Activated CD8-positive, alpha-beta memory T cell treated with anti-CD3 and anti-CD28 coated beads, Interleukin-2, amount 50 U/mL, for 1 hour (primary cell): ENCODE results near the gene CCDC82.
"Not testable (repeated sequence)": the region's sequence is repeated elsewhere in the genome, so short reads cannot be mapped to it uniquely, and the experiment has no call there.

ENCODE experiments used
- DNase-seq: peaks from one replicate; pipeline ENCODE4 v3.0.0-alpha.2; 2020; ENCODE audit errors: extremely low read depth

Gene CCDC82

DNA sequence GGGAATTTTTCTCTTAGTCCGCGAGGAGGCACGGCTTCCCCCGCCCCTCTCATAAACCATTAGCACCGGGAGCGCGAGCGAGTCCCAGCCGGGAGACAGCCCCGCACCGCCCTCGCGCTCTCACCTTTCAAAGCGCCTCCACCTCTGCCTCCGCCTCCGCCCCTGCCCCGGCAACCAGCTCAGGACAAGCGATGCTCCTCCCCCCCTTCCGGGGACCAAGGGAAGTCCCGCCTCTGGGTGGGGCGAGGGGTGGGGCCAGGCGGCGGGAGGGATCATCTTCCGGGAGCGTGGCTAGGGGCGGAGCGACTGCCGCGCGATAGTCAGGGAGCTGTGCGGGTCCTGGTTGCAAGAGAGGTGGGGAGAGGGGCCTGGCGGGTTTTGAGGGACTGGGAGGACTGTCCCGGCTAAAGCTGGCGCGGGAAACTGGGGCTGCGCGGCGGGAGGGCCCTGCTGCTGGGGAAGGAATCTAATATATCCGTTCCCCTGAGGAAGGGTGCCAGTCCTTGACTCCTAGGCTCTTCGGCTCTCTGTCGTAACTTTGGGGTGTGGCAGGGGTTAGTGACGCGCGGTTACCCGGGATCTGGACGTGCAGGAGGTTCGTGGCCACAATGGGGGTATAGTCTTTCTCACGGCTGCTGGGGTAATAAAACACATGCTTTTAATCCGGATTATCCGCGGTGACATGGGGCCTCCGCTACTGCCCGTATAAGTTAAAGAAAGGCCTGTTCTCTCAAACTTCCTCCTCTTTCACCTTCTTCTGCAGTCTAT, at the start of gene CCDC82, which contains the start of gene JRKL:
Gene CCDC82 (minus strand): TSS at position 193 of the 768 bp plus-strand sequence. CDS start 5,165 bp downstream, outside the sequence.
Gene JRKL (plus strand): TSS at position 294 of the 768 bp plus-strand sequence. CDS start 637 bp downstream, outside the sequence.
- DNase-seq = peak; percentile 91

- not testable (repeated sequence) for DNase-seq
These were observed 42.9 kb upstream of the CCDC82 start for GRCh38 chr11:96432654-96433053.

DNA sequence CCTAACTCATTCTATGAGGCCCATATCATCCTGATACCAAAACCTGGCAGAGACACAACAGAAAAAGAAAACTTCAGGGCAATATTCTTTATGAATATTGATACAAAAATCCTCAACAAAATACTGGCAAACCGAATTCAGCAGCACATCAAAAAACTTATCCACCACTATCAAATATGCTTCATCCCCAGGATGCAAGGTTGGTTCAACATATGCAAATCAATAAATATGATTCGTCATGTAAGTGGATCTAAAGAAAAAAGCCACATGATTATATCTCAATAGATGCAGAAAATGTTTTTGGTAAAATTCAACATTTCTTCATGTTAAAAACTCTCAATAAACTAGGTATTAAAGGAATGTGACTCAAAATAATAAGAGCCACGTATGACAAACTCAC, 41.0 kb upstream of the CCDC82 start:
- no peak for DNase-seq

DNA sequence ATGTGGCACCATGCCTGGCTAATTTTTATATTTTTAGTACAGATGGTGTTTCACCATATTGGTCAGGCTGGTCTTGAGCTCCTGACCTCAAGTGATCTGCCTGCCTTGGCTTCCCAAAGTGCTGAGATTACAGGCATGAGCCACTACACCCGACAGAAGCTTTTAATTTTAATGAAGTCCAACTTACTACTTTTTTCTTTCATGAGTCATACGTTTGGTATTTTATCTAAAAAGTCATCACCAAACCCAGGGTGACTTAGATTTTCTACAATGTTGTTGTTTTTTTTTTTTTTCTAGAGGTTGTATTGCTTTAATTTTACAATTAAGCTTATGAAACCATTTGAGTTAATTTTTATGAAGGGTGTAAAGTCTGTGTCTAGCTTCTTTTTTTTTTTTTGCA, 35.0 kb upstream of the CCDC82 start:
- no peak for DNase-seq

GRCh38 chr11:96413408-96413807, 23.7 kb upstream of the CCDC82 start:
- DNase-seq = no peak

DNA sequence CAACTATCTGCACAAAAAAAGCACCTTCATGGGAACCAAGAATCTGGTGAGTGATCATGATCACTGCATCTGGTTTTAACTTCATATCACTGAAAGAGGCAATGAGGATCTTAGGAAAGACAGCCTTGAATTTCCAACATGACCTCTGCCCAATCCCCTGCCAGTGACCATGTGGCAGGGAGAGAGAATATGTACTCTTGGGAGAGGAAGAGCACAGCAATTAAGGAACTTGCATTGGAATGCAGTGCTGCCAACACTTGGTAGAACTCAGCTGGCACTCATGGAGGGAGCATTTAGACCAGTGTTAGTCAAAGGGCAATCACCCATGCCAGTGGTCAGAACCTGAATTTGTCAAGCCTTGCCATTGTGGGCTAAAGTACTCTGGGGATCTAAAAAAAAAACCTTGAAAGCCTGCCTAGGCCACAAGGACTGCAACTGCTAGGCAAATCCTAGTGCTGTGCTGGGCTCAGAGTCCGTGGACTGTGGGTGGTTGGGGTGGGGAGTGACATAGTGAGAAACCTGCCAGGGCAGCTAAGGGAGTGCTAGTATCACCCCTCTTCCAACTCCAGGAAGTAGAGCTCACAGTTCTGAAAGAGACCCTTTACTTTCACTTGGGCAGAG, 23.2 kb upstream of the CCDC82 start:
- DNase-seq = no peak

DNA sequence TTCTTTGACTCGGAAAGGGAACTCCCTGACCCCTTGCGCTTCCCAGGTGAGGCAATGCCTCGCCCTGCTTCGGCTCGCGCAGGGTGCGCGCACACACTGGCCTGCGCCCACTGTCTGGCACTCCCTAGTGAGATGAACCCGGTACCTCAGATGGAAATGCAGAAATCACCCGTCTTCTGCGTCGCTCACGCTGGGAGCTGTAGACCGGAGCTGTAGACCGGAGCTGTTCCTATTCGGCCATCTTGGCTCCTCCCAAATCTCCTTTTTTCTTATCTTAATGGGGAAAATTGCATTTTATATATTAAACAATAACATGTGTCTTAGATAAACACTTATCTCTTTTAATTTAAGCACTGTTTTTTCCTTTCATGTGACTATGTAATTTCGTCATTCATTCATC, 21.7 kb upstream of the CCDC82 start:
- DNase-seq = not testable (repeated sequence)

DNA sequence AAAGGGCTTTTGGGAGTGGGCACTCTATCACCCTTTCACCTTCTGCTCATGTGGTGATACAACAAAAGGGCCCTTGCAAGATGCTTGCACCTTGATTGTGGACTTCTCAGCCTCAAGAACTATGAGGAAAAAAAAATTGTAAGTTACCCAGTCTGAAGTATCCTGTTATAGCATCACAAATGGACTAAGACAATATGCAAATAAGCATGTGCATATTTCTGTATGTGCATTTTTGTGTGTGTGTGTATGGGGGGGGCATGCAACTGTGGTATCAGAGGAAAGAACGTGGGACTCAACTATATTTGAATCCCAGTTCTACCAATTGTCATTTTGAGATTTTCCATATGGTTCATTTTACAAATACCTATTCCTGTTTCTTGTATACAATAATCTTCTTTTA, 11.0 kb upstream of the CCDC82 start:
- DNase-seq = no peak

DNA sequence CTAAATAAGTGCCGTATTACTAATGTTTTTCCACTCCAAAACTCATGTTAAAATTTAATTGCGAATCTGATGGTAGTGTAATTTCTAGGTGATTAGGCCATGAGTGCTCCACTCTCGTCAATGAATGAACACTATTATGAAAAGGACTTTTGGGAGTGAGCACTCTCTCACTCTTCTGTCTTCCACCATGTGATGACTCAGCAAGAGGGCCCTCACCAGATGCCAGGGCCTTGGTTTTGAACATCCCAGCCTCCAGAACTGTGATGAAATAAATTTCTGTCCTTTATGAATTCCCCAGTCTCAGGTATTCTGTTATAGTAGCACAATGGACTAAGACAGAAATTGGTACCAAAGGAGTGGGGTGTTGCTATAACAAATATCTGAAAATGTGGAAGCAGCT, 8.2 kb upstream of the CCDC82 start:
- DNase-seq = no peak

- DNase-seq = no peak
These were observed 6.9 kb upstream of the CCDC82 start for GRCh38 chr11:96396637-96397036.

DNA sequence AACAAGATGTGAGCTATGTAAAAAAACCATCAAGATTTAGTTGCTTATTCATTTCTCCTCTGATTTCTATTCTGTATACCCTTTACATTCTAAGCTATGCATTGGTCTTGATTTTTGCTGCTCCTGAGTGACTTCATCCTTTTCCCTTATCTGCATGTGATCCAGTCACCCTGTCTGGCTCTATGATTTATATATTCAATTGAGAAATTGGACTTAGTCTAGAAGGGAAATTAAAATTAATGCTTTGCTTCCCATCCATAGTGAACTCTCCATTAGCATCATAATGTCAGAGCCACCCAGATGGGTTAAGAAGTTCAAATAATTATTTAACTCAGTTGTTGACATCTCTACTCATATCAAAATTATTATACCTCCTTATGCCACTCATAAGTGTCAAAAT, 5.1 kb upstream of the CCDC82 start:
- DNase-seq = no peak

- no peak for DNase-seq
These were observed 4.1 kb upstream of the CCDC82 start for GRCh38 chr11:96393753-96394348.

GRCh38 chr11:96391698-96392307, 2.1 kb upstream of the CCDC82 start:
- no peak for DNase-seq

DNA sequence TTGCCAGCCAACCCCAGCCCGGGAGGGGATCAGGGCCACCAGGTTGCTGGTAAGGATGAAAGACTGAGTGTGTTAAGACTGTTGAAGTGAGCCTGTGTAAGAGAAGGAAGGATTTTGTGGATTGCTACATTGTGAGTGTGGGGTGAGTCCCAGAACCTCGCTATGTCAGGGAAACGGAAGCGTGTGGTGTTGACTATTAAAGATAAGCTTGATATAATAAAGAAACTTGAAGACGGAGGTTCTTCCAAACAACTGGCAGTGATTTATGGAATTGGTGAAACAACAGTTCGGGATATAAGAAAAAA, 728 bp upstream of the CCDC82 start:
- DNase-seq = no peak

- DNase-seq = no peak
These were observed 607 bp downstream of the CCDC82 start for GRCh38 chr11:96388891-96389719.

DNA sequence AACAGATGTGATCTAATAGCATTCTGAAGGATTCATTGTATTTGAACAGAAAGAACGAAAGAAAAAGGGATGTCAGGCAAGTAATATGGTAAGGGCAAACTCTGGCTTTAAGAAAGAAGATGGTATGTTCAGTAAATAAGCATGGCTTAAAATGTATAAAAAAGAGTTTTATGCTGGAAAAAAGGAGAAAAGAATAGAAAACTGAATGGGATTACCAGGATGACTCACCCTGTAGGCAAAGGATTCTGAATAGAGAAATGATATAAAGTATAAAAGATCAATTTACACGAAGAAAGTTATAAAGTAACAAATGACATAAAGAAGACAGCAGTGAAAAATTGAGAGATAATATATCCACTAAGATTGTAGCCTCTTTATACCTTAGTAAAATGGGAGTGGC, 4.5 kb downstream of the CCDC82 start:
- no peak for DNase-seq

DNA sequence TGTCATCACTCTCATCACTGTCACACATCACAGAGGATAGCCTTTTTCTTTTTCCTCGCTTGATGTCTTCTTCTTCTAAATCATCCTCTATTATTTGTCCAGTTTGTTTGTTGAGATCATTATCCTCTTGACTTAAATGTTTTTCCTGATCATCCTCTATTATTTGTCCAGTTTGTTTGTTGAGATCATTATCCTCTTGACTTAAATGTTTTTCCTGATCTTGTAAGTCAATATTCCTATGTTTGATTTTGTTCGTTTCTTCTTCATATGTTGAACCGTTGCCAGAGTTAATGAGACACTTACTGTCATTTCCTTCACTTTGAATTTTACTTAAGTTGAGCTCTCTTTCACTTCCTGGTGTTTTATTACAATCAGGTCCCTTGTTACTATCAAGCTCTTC, 5.6 kb downstream of the CCDC82 start:
- DNase-seq = no peak

DNA sequence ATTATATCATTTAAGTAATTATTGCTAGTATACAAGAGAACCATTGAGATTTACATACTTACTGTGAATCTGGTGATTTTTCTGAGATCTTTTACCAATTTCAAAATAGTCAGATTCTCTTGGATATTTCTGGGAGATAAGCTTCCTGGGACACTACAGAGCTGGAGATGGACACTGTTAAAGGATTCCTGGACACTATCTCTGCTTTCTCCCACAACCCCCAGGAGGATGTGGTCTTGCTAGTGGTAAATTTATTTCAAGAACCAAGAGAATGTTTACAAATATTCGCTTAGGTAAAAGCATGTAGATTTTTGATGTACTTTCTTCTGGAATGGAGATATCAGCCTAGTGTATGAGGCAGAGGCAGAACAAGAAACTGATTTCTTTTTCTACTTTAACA, 12.9 kb downstream of the CCDC82 start:
- DNase-seq = no peak

DNA sequence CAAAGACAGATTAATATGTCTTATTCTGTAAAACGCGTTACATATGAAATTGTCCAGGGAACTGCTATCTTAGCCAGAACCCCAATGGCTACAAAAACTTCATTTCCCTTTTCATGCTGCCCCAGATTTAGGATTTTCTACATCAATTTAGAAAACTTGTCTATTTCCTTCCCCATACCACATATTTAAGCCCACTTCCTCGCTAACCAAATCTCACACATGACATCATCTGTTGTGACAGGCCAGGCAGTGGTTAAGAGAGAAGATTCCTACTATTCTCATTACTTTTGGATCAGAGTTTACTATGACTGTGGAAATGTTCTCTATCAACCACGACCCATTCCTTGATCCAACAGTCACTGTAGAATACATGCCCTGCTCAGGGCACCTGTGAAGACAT, 15.9 kb downstream of the CCDC82 start:
- DNase-seq = no peak

DNA sequence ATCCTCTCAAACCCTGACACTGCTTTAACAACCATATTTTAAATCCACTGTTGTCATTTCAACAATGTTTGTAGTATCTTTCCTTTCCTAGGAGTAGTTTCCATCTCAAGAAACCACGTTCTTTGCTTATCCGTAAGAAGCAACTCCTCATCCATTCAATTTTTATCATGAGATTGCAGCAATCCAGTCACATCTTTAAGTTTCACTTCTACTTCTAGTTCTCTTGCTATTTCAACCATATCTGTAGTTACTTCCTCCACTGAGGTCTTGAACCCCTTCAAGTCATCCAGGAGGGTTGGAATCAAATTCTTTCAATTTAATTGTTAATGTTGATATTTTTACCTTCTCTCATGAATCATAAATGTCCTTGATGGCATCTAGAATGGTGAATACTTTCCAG, 22.4 kb downstream of the CCDC82 start:
- DNase-seq = no peak

DNA sequence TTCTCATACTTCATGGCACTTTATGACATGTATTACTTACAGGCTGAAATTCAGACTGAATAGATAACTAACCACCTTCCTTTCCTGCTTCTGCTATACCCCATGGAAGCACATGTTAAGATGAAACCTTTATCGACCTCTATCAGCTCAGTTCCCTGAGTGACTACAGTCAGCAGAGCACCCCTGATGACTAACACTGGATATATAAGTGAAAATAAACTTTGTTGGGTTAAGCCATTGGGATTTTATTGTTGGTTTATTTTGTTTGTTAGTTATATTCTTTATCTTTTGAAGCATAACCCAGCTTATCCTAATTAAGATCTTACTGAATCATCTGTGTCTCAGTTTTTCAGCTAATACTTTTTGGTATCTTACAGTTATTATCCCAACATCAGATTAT, 23.7 kb downstream of the CCDC82 start:
- no peak for DNase-seq

- DNase-seq = no peak
These were observed 24.2 kb downstream of the CCDC82 start for GRCh38 chr11:96365493-96365892.
